ENCODE results near the gene PLCD3. TPM values are rescaled to one million over a fixed set of nuclear protein-coding genes. Genes with fewer than 3 reads are reported as not detected.

Gene PLCD3
- polyA plus RNA-seq, 1 of the 3 experiments (the other 2 are of a cell fraction) = 59.7 TPM

DNA sequence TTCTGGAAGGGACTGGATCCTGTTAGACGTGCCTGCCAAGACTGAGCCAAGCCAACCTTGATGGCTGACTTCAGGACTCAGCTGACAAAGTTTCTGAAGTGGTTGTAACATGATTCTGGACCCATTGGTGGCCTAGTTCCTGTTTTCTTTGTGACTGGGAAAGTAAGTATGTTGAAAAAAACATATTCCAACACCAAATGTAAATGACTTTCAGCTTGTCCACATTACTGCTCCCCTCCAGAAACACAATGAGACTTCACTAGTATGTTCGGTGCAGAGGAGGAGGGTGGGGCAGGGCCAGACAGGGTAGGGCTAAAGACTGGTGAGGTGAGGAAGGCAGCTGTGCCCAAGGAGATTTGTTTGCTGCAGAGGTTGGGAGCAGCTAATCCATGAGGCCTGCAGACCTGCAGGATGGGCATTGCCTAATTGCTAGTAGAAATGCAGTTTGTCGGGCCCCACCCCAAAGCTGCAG, 44.8 kb downstream of the PLCD3 start:
- Histone ChIP-seq H3K9ac (no peak overlapping the region), H2AFZ (ENCODE audit: low read depth) (no peak overlapping the region), H3K79me2 (ENCODE audit: insufficient read depth) (peaks cover 37% of the 10 kb centered on the region), H3K9me2 (no peaks in the 10 kb centered on the region), H3F3A (replicated peaks; ENCODE audit: insufficient read depth) (peaks cover 35% of the 10 kb centered on the region), H3K4me1 (ENCODE audit: control insufficient read depth in 1 of 2, insufficient read depth in 2 of 2, low read depth in 1 of 2, low read length in 1 of 2) (no peaks in the 10 kb centered on the region; a peak in 1 of 4 replicates), H3K4me3 (ENCODE audit: low read depth in 2 of 2, low read length in 1 of 2) (no peak overlapping the region), H3K4me2 (0 out of 2 replicates have a peak overlapping the region, but pooled peaks have one; percentile 3), H3K9me3 (no peaks in the 10 kb centered on the region), H4K20me1 (ENCODE audit: insufficient read depth) (no peaks in the 10 kb centered on the region), H3K36me3 (replicated peaks in 1 of 2; ENCODE audit: control insufficient read depth in 1 of 2, insufficient read depth in 2 of 2, low read length in 1 of 2) (peaks cover 42 to 61% of the 10 kb centered on the region in 2 experiments), H3K27ac (ENCODE audit: low read depth in 2 of 2, low read length in 1 of 2) (peak overlapping the region in 1 of 2 experiments; percentile 37; a peak in 1 of 4 replicates), H3K27me3 (ENCODE audit: insufficient read depth) (no peaks in the 10 kb centered on the region)
- WGBS (ENCODE audit: low lambda C conversion rate) = 85% methylated on average over 3 of the region's 3 CpGs
- ChIA-PET CTCF (interaction anchor here (0.8 to 14.8 kb wide), 6 partner anchors 9 to 167 kb away, joined by 3 to 194 read pairs (median 8); partner anchors contain the start of genes ACBD4 and PLCD3), POLR2A (no interaction called here)
- no peak for TF ChIP-seq FOSL2 (IDR thresholded peaks at IDR 0.05; ENCODE audit: borderline replicate concordance, low read depth)
- TF ChIP-seq NFIC (IDR thresholded peaks at IDR 0.05; ENCODE audit: borderline replicate concordance) = no peak
- TF ChIP-seq, protein P1, sequence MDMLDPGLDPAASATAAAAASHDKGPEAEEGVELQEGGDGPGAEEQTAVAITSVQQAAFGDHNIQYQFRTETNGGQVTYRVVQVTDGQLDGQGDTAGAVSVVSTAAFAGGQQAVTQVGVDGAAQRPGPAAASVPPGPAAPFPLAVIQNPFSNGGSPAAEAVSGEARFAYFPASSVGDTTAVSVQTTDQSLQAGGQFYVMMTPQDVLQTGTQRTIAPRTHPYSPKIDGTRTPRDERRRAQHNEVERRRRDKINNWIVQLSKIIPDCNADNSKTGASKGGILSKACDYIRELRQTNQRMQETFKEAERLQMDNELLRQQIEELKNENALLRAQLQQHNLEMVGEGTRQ (IDR thresholded peaks at IDR 0.05; ENCODE audit: borderline replicate concordance, low read depth, low read length) = no peak
- TF ChIP-seq CHD2 (IDR thresholded peaks at IDR 0.05; ENCODE audit: low read length, partially characterized antibody) = no peak
- TF ChIP-seq RXRA (IDR thresholded peaks at IDR 0.05; ENCODE audit: borderline replicate concordance, low read depth) = no peak
- TF ChIP-seq, protein P2, sequence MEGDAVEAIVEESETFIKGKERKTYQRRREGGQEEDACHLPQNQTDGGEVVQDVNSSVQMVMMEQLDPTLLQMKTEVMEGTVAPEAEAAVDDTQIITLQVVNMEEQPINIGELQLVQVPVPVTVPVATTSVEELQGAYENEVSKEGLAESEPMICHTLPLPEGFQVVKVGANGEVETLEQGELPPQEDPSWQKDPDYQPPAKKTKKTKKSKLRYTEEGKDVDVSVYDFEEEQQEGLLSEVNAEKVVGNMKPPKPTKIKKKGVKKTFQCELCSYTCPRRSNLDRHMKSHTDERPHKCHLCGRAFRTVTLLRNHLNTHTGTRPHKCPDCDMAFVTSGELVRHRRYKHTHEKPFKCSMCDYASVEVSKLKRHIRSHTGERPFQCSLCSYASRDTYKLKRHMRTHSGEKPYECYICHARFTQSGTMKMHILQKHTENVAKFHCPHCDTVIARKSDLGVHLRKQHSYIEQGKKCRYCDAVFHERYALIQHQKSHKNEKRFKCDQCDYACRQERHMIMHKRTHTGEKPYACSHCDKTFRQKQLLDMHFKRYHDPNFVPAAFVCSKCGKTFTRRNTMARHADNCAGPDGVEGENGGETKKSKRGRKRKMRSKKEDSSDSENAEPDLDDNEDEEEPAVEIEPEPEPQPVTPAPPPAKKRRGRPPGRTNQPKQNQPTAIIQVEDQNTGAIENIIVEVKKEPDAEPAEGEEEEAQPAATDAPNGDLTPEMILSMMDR (IDR thresholded peaks at IDR 0.05) = no peak
- TF ChIP-seq, protein P3, sequence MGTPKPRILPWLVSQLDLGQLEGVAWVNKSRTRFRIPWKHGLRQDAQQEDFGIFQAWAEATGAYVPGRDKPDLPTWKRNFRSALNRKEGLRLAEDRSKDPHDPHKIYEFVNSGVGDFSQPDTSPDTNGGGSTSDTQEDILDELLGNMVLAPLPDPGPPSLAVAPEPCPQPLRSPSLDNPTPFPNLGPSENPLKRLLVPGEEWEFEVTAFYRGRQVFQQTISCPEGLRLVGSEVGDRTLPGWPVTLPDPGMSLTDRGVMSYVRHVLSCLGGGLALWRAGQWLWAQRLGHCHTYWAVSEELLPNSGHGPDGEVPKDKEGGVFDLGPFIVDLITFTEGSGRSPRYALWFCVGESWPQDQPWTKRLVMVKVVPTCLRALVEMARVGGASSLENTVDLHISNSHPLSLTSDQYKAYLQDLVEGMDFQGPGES (IDR thresholded peaks at IDR 0.05; ENCODE audit: low read depth, low read length) = no peak
- TF ChIP-seq, protein P4, sequence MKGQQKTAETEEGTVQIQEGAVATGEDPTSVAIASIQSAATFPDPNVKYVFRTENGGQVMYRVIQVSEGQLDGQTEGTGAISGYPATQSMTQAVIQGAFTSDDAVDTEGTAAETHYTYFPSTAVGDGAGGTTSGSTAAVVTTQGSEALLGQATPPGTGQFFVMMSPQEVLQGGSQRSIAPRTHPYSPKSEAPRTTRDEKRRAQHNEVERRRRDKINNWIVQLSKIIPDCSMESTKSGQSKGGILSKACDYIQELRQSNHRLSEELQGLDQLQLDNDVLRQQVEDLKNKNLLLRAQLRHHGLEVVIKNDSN (IDR thresholded peaks at IDR 0.05; ENCODE audit: borderline replicate concordance, low read depth) = no peak
- TF ChIP-seq FOXM1 (IDR thresholded peaks at IDR 0.05; ENCODE audit: low read depth) = no peak
- TF ChIP-seq NRF1 (IDR thresholded peaks at IDR 0.05; ENCODE audit: low read depth, low read length) = no peak
- TF ChIP-seq, protein P5, sequence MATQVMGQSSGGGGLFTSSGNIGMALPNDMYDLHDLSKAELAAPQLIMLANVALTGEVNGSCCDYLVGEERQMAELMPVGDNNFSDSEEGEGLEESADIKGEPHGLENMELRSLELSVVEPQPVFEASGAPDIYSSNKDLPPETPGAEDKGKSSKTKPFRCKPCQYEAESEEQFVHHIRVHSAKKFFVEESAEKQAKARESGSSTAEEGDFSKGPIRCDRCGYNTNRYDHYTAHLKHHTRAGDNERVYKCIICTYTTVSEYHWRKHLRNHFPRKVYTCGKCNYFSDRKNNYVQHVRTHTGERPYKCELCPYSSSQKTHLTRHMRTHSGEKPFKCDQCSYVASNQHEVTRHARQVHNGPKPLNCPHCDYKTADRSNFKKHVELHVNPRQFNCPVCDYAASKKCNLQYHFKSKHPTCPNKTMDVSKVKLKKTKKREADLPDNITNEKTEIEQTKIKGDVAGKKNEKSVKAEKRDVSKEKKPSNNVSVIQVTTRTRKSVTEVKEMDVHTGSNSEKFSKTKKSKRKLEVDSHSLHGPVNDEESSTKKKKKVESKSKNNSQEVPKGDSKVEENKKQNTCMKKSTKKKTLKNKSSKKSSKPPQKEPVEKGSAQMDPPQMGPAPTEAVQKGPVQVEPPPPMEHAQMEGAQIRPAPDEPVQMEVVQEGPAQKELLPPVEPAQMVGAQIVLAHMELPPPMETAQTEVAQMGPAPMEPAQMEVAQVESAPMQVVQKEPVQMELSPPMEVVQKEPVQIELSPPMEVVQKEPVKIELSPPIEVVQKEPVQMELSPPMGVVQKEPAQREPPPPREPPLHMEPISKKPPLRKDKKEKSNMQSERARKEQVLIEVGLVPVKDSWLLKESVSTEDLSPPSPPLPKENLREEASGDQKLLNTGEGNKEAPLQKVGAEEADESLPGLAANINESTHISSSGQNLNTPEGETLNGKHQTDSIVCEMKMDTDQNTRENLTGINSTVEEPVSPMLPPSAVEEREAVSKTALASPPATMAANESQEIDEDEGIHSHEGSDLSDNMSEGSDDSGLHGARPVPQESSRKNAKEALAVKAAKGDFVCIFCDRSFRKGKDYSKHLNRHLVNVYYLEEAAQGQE (IDR thresholded peaks at IDR 0.05; ENCODE audit: low read depth, low read length) = no peak
- no peak for TF ChIP-seq RAD21 (IDR thresholded peaks at IDR 0.05; ENCODE audit: low read length)
- DNase-seq = no peak
